HepG2 (cell line): ENCODE measurements around the gene PRDX2. TPM values are rescaled to one million over a fixed set of nuclear protein-coding genes. Genes with fewer than 3 reads are reported as not detected.
A peak's percentile ranks its signal among the peaks of the same experiment; 100 is the strongest.

Source experiments
- ATF1 ChIP-seq: IDR thresholded peaks from 2 replicates; pipeline ENCODE4 v1.6.1; 2016; ENCODE audit warnings: mild to moderate bottlenecking, control low read depth
- CCAR2 ChIP-seq: fragments of 200-400 bp; formaldehyde crosslinking; optimal IDR thresholded peaks from 2 replicates; pipeline ENCODE3; 2018; ENCODE audit warnings: low read depth, mild to moderate bottlenecking, low read length, moderate library complexity
- EP300 ChIP-seq, 3 experiments: sonication (generic) in 1 of 3; formaldehyde crosslinking in 1 of 3; IDR thresholded peaks; 2 replicates each; pipeline versions ENCODE4 v1.5.1 to v1.6.1; 2011 to 2020; ENCODE audit warnings: low read depth in 2 of 3, low read length in 2 of 3, borderline replicate concordance in 1 of 3, improper control_type of control experiment in 1 of 3, mild to moderate bottlenecking in 1 of 3, missing genetic modification reagents in 1 of 3, moderate library complexity in 1 of 3
- FOSL1 ChIP-seq: sonication (generic); formaldehyde crosslinking; IDR thresholded peaks from 2 replicates; pipeline ENCODE4 v1.9.0; 2021; ENCODE audit warnings: missing genetic modification reagents, borderline replicate concordance
- FOXM1 ChIP-seq: sonication (generic); formaldehyde crosslinking; IDR thresholded peaks from 2 replicates; pipeline ENCODE4 v1.5.0; 2020; ENCODE audit warnings: missing genetic modification reagents
- JUND ChIP-seq: sonication (generic); formaldehyde crosslinking; IDR thresholded peaks from 2 replicates; pipeline ENCODE4 v1.8.0; 2022; ENCODE audit warnings: mild to moderate bottlenecking, missing genetic modification reagents
- KAT7 ChIP-seq: IDR thresholded peaks from 2 replicates; pipeline ENCODE4 v1.6.1; 2018; ENCODE audit warnings: borderline replicate concordance, missing compliant biosample characterization
- NFIC ChIP-seq: IDR thresholded peaks from 2 replicates; pipeline ENCODE4 v1.6.1; 2012; ENCODE audit warnings: mild to moderate bottlenecking, low read length, inconsistent platforms
- SALL2 ChIP-seq: sonication (generic); formaldehyde crosslinking; IDR thresholded peaks from 2 replicates; pipeline ENCODE4 v1.8.1; 2023; ENCODE audit warnings: mild to moderate bottlenecking, missing genetic modification reagents, inconsistent platforms
- SMARCE1 ChIP-seq: fragments of 450-650 bp; IDR thresholded peaks from 2 replicates; pipeline ENCODE4 v1.6.1; 2017; ENCODE audit warnings: borderline replicate concordance
- SMC3 ChIP-seq: IDR thresholded peaks from 2 replicates; pipeline ENCODE4 v1.6.1; 2011; ENCODE audit warnings: low read length, improper control_type of control experiment
- ZBTB38 ChIP-seq: sonication (generic); formaldehyde crosslinking; IDR thresholded peaks from 2 replicates; pipeline ENCODE4 v1.5.1; 2020; ENCODE audit warnings: mild to moderate bottlenecking, missing genetic modification reagents
- ZNF138 ChIP-seq: sonication (generic); formaldehyde crosslinking; IDR thresholded peaks from 2 replicates; pipeline ENCODE4 v1.5.0; 2020; ENCODE audit warnings: mild to moderate bottlenecking, low read depth, missing genetic modification reagents
- ZNF281 ChIP-seq: sonication (generic); formaldehyde crosslinking; IDR thresholded peaks from 2 replicates; pipeline ENCODE4 v1.4.0; 2020; ENCODE audit warnings: missing genetic modification reagents, borderline replicate concordance
- ZNF569 ChIP-seq: sonication (generic); formaldehyde crosslinking; IDR thresholded peaks from 2 replicates; pipeline ENCODE4 v1.5.0; 2020; ENCODE audit warnings: mild to moderate bottlenecking, missing genetic modification reagents, moderate library complexity, borderline replicate concordance
- ZNF572 ChIP-seq: sonication (generic); formaldehyde crosslinking; IDR thresholded peaks from 2 replicates; pipeline ENCODE4 v1.5.1; 2020; ENCODE audit warnings: mild to moderate bottlenecking, missing genetic modification reagents
- ZNF652 ChIP-seq: IDR thresholded peaks from 2 replicates; pipeline ENCODE4 v1.6.1; 2016; ENCODE audit warnings: low read depth, borderline replicate concordance
- ZNF737 ChIP-seq: sonication (generic); formaldehyde crosslinking; IDR thresholded peaks from 2 replicates; pipeline ENCODE4 v1.5.0; 2020; ENCODE audit warnings: missing genetic modification reagents, mild to moderate bottlenecking, borderline replicate concordance
- ZNF776 ChIP-seq: sonication (generic); formaldehyde crosslinking; IDR thresholded peaks from 2 replicates; pipeline ENCODE4 v1.4.0; 2020; ENCODE audit warnings: mild to moderate bottlenecking, missing genetic modification reagents
- polyA plus RNA-seq, 8 experiments: library from polyadenylated mRNA; depleted of rRNA in 3 of 8; stranded (reverse) in 7 of 8; unstranded in 1 of 8; fragments of >200 nt; fragmentation: Illumina TruSeq in 4 of 8; extraction: Trizol in 4 of 8; gene quantifications; 2 replicates each; pipeline versions ENCODE4 v1.2.1 to v1.2.3, GENCODE V29; 2011 to 2016; ENCODE audit warnings: low read depth in 4 of 8, missing spikeins in 1 of 8, mixed read lengths in 1 of 8; ENCODE audit not compliant: insufficient read depth in 1 of 8
- total RNA-seq, 5 experiments: library from RNA; depleted of rRNA; stranded (reverse); fragments of >200 nt; fragmentation: Illumina TruSeq; extraction: Trizol; gene quantifications; 2 replicates each; pipeline ENCODE4 v1.2.3, GENCODE V29; 2016; ENCODE audit warnings: low read depth in 1 of 5
- TF ChIP-seq, protein P1 (sequence below): sonication (generic); formaldehyde crosslinking; IDR thresholded peaks from 2 replicates; pipeline ENCODE4 v1.4.0; 2020; ENCODE audit warnings: missing genetic modification reagents
- TF ChIP-seq, protein P2 (sequence below): sonication (generic); formaldehyde crosslinking; IDR thresholded peaks from 2 replicates; pipeline ENCODE4 v1.8.0; 2022; ENCODE audit warnings: mild to moderate bottlenecking, missing genetic modification reagents; ENCODE audit not compliant: insufficient replicate concordance
- TF ChIP-seq, protein P3 (sequence below): sonication (generic); formaldehyde crosslinking; IDR thresholded peaks from 2 replicates; pipeline ENCODE4 v1.5.1; 2020; ENCODE audit warnings: mild to moderate bottlenecking, missing genetic modification reagents, borderline replicate concordance
- TF ChIP-seq, protein P4 (sequence below): sonication (generic); formaldehyde crosslinking; IDR thresholded peaks from 2 replicates; pipeline ENCODE4 v1.4.0; 2020; ENCODE audit warnings: mild to moderate bottlenecking, missing genetic modification reagents

PRDX2 gene
- total and polyA plus RNA-seq, 2 of the 13 experiments (the other 11 are each of a cell fraction or from before 2014, with no cell fraction given) = 218 to 381 TPM

DNA sequence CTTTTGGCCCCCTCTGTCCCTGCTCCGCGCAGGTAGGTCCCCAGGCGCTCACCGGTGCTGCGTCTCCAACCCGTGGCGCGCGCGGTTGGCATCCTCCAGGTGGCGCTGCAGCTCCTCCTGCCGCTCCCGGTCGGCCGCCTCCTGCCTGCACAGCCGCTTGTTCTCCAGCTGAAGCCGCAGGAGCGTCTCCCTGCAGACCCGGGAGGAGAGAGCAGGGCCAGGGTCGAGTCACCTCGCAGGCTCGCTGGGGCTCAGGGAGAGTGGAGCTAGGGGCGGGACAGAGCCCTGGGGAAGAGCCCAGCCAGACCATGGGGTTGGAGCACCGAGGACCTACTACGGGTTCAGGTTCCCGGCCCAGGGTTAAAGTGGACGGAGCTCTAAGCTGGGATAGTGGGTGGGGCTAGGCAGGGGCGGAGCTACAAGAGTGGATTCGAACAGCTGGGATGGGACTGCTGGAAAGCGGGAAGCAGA is 35.5 kb downstream of the PRDX2 start (continued):
- TF ChIP-seq NFIC (no peak), SMC3 (peak; percentile 26; the same call in 1 of the 2 replicates), FOXM1 (no peak), CCAR2 (no peak), ZNF138 (no peak; the same call in 1 of the 2 replicates), ATF1 (no peak), ZNF572 (CRISPR knock-in tag) (no peak), ZNF652 (CRISPR knock-in tag) (no peak), ZBTB38 (CRISPR knock-in tag) (peak; percentile 37; the same call in 1 of the 2 replicates), ZNF737 (CRISPR knock-in tag) (no peak), SALL2 (CRISPR knock-in tag) (0 out of 2 replicates have a peak, but pooled peaks have one; percentile 22), SMARCE1 (no peak), ZNF569 (no peak), EP300 (IDR thresholded peaks at IDR 0.05; ENCODE audit: low read depth in 2 of 2, low read length in 2 of 2) (no peak), EP300 (CRISPR knock-in tag; IDR thresholded peaks at IDR 0.05; ENCODE audit: borderline replicate concordance) (no peak), ZNF776 (CRISPR knock-in tag) (no peak), ZNF281 (no peak), JUND (CRISPR knock-in tag) (no peak), FOSL1 (no peak), KAT7 (CRISPR knock-in tag) (no peak)
- TF ChIP-seq, protein P1, sequence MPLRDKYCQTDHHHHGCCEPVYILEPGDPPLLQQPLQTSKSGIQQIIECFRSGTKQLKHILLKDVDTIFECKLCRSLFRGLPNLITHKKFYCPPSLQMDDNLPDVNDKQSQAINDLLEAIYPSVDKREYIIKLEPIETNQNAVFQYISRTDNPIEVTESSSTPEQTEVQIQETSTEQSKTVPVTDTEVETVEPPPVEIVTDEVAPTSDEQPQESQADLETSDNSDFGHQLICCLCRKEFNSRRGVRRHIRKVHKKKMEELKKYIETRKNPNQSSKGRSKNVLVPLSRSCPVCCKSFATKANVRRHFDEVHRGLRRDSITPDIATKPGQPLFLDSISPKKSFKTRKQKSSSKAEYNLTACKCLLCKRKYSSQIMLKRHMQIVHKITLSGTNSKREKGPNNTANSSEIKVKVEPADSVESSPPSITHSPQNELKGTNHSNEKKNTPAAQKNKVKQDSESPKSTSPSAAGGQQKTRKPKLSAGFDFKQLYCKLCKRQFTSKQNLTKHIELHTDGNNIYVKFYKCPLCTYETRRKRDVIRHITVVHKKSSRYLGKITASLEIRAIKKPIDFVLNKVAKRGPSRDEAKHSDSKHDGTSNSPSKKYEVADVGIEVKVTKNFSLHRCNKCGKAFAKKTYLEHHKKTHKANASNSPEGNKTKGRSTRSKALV (CRISPR knock-in tag) = peak; percentile 89
- TF ChIP-seq, protein P2, sequence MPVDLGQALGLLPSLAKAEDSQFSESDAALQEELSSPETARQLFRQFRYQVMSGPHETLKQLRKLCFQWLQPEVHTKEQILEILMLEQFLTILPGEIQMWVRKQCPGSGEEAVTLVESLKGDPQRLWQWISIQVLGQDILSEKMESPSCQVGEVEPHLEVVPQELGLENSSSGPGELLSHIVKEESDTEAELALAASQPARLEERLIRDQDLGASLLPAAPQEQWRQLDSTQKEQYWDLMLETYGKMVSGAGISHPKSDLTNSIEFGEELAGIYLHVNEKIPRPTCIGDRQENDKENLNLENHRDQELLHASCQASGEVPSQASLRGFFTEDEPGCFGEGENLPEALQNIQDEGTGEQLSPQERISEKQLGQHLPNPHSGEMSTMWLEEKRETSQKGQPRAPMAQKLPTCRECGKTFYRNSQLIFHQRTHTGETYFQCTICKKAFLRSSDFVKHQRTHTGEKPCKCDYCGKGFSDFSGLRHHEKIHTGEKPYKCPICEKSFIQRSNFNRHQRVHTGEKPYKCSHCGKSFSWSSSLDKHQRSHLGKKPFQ (CRISPR knock-in tag) = no peak
- TF ChIP-seq, protein P3, sequence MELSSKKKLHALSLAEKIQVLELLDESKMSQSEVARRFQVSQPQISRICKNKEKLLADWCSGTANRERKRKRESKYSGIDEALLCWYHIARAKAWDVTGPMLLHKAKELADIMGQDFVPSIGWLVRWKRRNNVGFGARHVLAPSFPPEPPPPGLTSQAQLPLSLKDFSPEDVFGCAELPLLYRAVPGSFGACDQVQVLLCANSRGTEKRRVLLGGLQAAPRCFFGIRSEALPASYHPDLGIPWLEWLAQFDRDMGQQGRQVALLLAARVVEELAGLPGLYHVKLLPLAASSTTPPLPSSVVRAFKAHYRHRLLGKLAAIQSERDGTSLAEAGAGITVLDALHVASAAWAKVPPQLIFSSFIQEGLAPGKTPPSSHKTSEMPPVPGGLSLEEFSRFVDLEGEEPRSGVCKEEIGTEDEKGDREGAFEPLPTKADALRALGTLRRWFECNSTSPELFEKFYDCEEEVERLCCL (CRISPR knock-in tag) = no peak
- TF ChIP-seq, protein P4, sequence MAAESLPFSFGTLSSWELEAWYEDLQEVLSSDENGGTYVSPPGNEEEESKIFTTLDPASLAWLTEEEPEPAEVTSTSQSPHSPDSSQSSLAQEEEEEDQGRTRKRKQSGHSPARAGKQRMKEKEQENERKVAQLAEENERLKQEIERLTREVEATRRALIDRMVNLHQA = no peak
